ENCODE measurements around the gene SHC4. TPM values are rescaled to one million over a fixed set of nuclear protein-coding genes. Genes with fewer than 3 reads are reported as not detected.

Gene SHC4
- total and polyA plus RNA-seq, 2 of the 8 experiments (the other 6 are each of a cell fraction or from before 2014, with no cell fraction given) = 0.15 to 0.30 TPM

DNA sequence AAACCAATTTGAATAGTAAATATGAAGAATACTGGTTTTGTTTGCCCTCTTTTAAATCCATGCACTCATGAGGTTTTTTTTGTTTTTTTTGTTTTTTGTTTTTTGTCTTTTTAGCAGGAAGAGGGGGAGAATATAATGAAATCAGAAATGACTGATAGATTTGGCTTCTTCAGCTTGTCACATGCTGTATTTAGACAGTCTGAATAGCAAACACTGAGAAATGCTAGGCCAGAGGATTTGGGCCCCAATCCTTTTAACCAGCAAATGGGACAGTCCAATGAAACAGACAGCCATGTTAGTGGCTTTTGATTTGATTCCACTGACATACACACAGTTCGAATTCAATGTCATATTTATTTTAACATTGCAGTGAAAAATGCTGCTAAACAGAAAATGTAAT, 138.6 kb downstream of the SHC4 start:
- FAIRE-seq = no peak
- Histone ChIP-seq H2AFZ (ENCODE audit: low read length) (no peak overlapping the region), H4K20me1 (replicated peaks in 1 of 2; ENCODE audit: control insufficient read depth in 1 of 2, insufficient read depth in 2 of 2, low read length in 2 of 2) (no peaks in the 10 kb centered on the region), H3K4me1 (replicated peaks in 1 of 4; ENCODE audit: control insufficient read depth in 3 of 4, insufficient read depth in 4 of 4, low read length in 3 of 4) (peaks cover 0 to 7% (median 0%) of the 10 kb centered on the region in 4 experiments; a peak in 2 of 7 replicates), H3K4me3 (ENCODE audit: extremely low read depth in 1 of 4, insufficient read depth in 2 of 4, low read depth in 3 of 4, low read length in 4 of 4) (no peak overlapping the region), H3K18ac (ENCODE audit: extremely low read depth, low read length) (no peak overlapping the region), H3K14ac (ENCODE audit: insufficient read length) (no peak overlapping the region), H2BK12ac (ENCODE audit: low read depth, low read length) (no peak overlapping the region), H4K5ac (ENCODE audit: insufficient read length, low read depth, low read length) (no peak overlapping the region), H2BK15ac (ENCODE audit: low read length) (no peak overlapping the region), H3K23me2 (ENCODE audit: low read depth, low read length) (no peaks in the 10 kb centered on the region), H3K56ac (replicated peaks; ENCODE audit: insufficient read length, low read depth, low read length) (no peak overlapping the region), H2BK20ac (ENCODE audit: low read length) (no peak overlapping the region), H3K9me3 (ENCODE audit: insufficient read depth in 2 of 2, low read depth in 1 of 2, low read length in 1 of 2) (no peaks in the 10 kb centered on the region), H3K23ac (ENCODE audit: insufficient read length) (no peak overlapping the region), H3K4me2 (ENCODE audit: insufficient read depth in 1 of 2, low read depth in 2 of 2, low read length in 2 of 2) (no peak overlapping the region), H2BK5ac (ENCODE audit: low read depth, low read length) (no peak overlapping the region), H3K36me3 (ENCODE audit: control insufficient read depth in 2 of 4, insufficient read depth in 4 of 4, low read length in 3 of 4) (no peaks in the 10 kb centered on the region), H3K9ac (replicated peaks in 1 of 4; ENCODE audit: extremely low read depth in 1 of 4, low read depth in 3 of 4, low read length in 3 of 4) (no peak overlapping the region), H3K27ac (ENCODE audit: low read depth, low read length) (no peak overlapping the region), H3K79me2 (ENCODE audit: control insufficient read depth in 1 of 2, insufficient read depth in 2 of 2, low read length in 2 of 2) (no peaks in the 10 kb centered on the region), H2AK5ac (ENCODE audit: low read depth, low read length) (no peak overlapping the region), H3K79me1 (ENCODE audit: low read depth, low read length) (no peaks in the 10 kb centered on the region), H3K27me3 (replicated peaks in 1 of 4; ENCODE audit: control insufficient read depth in 3 of 4, extremely low read depth in 1 of 4, insufficient read depth in 3 of 4, low read length in 3 of 4) (no peaks in the 10 kb centered on the region), H4K91ac (replicated peaks; ENCODE audit: insufficient read length, low read length) (no peak overlapping the region), H4K8ac (ENCODE audit: extremely low read depth, insufficient read depth, low read length) (no peak overlapping the region), H3K4ac (replicated peaks; ENCODE audit: insufficient read length, low read depth, low read length) (no peak overlapping the region), H2BK120ac (replicated peaks; ENCODE audit: low read depth, low read length) (no peak overlapping the region)
- ChIA-PET CTCF (ENCODE audit: partially characterized antibody) (no interaction called here), POLR2A (ENCODE audit: partially characterized antibody) (no interaction called here)
- no peak for DNase-seq (ENCODE audit: low read depth in 1 of 2, low spot score in 2 of 2)
- WGBS, 2 experiments (ENCODE audit: extremely low coverage in 1 of 2, insufficient coverage in 1 of 2, insufficient read length in 1 of 2, insufficient replicate concordance in 2 of 2, low coverage in 1 of 2, low lambda C conversion rate in 2 of 2, missing lambda C conversion rate in 1 of 2) = 86% methylated on average over 1 of the region's 1 CpG; no CpG with 5 or more reads in 1 of the 2 experiments
- TF ChIP-seq, protein P1, sequence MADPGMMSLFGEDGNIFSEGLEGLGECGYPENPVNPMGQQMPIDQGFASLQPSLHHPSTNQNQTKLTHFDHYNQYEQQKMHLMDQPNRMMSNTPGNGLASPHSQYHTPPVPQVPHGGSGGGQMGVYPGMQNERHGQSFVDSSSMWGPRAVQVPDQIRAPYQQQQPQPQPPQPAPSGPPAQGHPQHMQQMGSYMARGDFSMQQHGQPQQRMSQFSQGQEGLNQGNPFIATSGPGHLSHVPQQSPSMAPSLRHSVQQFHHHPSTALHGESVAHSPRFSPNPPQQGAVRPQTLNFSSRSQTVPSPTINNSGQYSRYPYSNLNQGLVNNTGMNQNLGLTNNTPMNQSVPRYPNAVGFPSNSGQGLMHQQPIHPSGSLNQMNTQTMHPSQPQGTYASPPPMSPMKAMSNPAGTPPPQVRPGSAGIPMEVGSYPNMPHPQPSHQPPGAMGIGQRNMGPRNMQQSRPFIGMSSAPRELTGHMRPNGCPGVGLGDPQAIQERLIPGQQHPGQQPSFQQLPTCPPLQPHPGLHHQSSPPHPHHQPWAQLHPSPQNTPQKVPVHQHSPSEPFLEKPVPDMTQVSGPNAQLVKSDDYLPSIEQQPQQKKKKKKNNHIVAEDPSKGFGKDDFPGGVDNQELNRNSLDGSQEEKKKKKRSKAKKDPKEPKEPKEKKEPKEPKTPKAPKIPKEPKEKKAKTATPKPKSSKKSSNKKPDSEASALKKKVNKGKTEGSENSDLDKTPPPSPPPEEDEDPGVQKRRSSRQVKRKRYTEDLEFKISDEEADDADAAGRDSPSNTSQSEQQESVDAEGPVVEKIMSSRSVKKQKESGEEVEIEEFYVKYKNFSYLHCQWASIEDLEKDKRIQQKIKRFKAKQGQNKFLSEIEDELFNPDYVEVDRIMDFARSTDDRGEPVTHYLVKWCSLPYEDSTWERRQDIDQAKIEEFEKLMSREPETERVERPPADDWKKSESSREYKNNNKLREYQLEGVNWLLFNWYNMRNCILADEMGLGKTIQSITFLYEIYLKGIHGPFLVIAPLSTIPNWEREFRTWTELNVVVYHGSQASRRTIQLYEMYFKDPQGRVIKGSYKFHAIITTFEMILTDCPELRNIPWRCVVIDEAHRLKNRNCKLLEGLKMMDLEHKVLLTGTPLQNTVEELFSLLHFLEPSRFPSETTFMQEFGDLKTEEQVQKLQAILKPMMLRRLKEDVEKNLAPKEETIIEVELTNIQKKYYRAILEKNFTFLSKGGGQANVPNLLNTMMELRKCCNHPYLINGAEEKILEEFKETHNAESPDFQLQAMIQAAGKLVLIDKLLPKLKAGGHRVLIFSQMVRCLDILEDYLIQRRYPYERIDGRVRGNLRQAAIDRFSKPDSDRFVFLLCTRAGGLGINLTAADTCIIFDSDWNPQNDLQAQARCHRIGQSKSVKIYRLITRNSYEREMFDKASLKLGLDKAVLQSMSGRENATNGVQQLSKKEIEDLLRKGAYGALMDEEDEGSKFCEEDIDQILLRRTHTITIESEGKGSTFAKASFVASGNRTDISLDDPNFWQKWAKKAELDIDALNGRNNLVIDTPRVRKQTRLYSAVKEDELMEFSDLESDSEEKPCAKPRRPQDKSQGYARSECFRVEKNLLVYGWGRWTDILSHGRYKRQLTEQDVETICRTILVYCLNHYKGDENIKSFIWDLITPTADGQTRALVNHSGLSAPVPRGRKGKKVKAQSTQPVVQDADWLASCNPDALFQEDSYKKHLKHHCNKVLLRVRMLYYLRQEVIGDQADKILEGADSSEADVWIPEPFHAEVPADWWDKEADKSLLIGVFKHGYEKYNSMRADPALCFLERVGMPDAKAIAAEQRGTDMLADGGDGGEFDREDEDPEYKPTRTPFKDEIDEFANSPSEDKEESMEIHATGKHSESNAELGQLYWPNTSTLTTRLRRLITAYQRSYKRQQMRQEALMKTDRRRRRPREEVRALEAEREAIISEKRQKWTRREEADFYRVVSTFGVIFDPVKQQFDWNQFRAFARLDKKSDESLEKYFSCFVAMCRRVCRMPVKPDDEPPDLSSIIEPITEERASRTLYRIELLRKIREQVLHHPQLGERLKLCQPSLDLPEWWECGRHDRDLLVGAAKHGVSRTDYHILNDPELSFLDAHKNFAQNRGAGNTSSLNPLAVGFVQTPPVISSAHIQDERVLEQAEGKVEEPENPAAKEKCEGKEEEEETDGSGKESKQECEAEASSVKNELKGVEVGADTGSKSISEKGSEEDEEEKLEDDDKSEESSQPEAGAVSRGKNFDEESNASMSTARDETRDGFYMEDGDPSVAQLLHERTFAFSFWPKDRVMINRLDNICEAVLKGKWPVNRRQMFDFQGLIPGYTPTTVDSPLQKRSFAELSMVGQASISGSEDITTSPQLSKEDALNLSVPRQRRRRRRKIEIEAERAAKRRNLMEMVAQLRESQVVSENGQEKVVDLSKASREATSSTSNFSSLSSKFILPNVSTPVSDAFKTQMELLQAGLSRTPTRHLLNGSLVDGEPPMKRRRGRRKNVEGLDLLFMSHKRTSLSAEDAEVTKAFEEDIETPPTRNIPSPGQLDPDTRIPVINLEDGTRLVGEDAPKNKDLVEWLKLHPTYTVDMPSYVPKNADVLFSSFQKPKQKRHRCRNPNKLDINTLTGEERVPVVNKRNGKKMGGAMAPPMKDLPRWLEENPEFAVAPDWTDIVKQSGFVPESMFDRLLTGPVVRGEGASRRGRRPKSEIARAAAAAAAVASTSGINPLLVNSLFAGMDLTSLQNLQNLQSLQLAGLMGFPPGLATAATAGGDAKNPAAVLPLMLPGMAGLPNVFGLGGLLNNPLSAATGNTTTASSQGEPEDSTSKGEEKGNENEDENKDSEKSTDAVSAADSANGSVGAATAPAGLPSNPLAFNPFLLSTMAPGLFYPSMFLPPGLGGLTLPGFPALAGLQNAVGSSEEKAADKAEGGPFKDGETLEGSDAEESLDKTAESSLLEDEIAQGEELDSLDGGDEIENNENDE (IDR thresholded peaks at IDR 0.05; ENCODE audit: insufficient replicate concordance, low read length) = no peak
